ENCODE measurements around the gene RCSD1.
A peak's percentile ranks its signal among the peaks of the same experiment; 100 is the strongest.

Gene RCSD1

DNA sequence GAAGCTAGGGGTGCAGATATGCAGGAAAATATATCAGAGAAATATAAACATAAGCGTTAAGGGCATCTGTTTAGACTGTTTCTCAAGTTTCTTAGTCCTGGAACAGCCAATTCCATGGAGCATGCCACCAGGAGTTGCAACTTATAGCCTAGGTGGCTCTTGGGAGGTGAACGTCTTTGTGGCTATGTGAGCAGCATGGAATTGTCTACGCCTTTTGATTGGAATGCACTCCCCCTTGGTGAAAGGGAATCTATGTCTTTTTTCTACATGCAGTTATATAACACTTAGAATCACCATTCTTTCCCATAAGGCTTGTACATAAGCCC lies 12.4 kb downstream of the RCSD1 start:
- ATAC-seq (ENCODE audit: insufficient read depth, low read depth): no peak
- no peaks in the 10 kb centered on the region for H3K9me3 ChIP-seq (ENCODE audit: insufficient read depth, low read length, severe bottlenecking)
- H3K36me3 ChIP-seq (ENCODE audit: insufficient read depth, low read length): peaks cover 78% of the 10 kb centered on the region
- no peak overlapping the region for H3K4me3 ChIP-seq (ENCODE audit: low read depth in 1 of 2, low read length in 2 of 2)
- H3K9ac ChIP-seq (ENCODE audit: low read depth, low read length): no peak overlapping the region
- H4K20me1 ChIP-seq (ENCODE audit: insufficient read depth, low read length): peaks cover 69% of the 10 kb centered on the region
- TF ChIP-seq, protein P1, sequence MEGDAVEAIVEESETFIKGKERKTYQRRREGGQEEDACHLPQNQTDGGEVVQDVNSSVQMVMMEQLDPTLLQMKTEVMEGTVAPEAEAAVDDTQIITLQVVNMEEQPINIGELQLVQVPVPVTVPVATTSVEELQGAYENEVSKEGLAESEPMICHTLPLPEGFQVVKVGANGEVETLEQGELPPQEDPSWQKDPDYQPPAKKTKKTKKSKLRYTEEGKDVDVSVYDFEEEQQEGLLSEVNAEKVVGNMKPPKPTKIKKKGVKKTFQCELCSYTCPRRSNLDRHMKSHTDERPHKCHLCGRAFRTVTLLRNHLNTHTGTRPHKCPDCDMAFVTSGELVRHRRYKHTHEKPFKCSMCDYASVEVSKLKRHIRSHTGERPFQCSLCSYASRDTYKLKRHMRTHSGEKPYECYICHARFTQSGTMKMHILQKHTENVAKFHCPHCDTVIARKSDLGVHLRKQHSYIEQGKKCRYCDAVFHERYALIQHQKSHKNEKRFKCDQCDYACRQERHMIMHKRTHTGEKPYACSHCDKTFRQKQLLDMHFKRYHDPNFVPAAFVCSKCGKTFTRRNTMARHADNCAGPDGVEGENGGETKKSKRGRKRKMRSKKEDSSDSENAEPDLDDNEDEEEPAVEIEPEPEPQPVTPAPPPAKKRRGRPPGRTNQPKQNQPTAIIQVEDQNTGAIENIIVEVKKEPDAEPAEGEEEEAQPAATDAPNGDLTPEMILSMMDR (IDR thresholded peaks at IDR 0.05; ENCODE audit: borderline replicate concordance, extremely low read depth, low read length, poor library complexity, severe bottlenecking): no peak
- no peak for TF ChIP-seq EZH2 (IDR thresholded peaks at IDR 0.05; ENCODE audit: borderline replicate concordance, low read depth, low read length, severe bottlenecking)
- H3K27me3 ChIP-seq (ENCODE audit: insufficient read depth, low read length, poor library complexity): no peaks in the 10 kb centered on the region
- H3K4me2 ChIP-seq (ENCODE audit: insufficient read depth, low read length): no peak overlapping the region
- no peak overlapping the region for H2AFZ ChIP-seq (ENCODE audit: low read depth, low read length)
- no peak for DNase-seq
- H3K79me2 ChIP-seq (ENCODE audit: insufficient read depth, low read length): peaks cover 98% of the 10 kb centered on the region
- peaks cover 85% of the 10 kb centered on the region for H3K4me1 ChIP-seq (ENCODE audit: insufficient read depth, low read length)
- no peak overlapping the region; the same call in 1 of the 2 replicates for H3K27ac ChIP-seq (ENCODE audit: low read length)

DNA sequence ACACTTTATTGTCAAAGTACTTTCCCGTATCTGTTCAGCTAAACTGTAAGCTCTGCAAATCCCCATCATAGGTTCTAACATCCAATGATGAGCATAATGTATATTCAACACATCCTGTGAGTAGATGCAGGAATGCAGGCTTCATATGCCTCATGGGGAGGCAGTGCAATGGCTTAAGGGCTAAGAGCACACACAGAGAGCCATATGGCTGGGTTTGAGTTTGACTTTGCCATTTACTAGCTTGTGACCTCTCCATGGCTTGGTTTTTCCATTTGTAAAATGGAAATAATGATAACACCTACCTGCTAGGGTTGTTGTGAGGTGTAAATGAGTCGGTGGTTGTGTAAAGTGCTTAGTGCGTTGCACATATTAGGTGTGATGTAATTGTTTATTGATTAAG lies 13.4 kb downstream of the RCSD1 start:
- ATAC-seq (ENCODE audit: insufficient read depth, low read depth) (no peak), DNase-seq (no peak)
- Histone ChIP-seq H2AFZ (ENCODE audit: low read depth, low read length) (no peak overlapping the region), H3K27me3 (ENCODE audit: insufficient read depth, low read length, poor library complexity) (no peaks in the 10 kb centered on the region), H3K4me1 (ENCODE audit: insufficient read depth, low read length) (peaks cover 86% of the 10 kb centered on the region), H3K36me3 (ENCODE audit: insufficient read depth, low read length) (peaks cover 72% of the 10 kb centered on the region), H3K27ac (ENCODE audit: low read length) (peak overlapping the region; percentile 20; the same call in 1 of the 2 replicates), H3K9ac (ENCODE audit: low read depth, low read length) (no peak overlapping the region), H3K4me2 (ENCODE audit: insufficient read depth, low read length) (no peak overlapping the region), H3K4me3 (ENCODE audit: low read depth in 1 of 2, low read length in 2 of 2) (no peak overlapping the region), H4K20me1 (ENCODE audit: insufficient read depth, low read length) (peaks cover 63% of the 10 kb centered on the region), H3K79me2 (ENCODE audit: insufficient read depth, low read length) (peaks cover 98% of the 10 kb centered on the region), H3K9me3 (ENCODE audit: insufficient read depth, low read length, severe bottlenecking) (no peaks in the 10 kb centered on the region)
- no peak for TF ChIP-seq EZH2 (IDR thresholded peaks at IDR 0.05; ENCODE audit: borderline replicate concordance, low read depth, low read length, severe bottlenecking)
- TF ChIP-seq, protein P1 (IDR thresholded peaks at IDR 0.05; ENCODE audit: borderline replicate concordance, extremely low read depth, low read length, poor library complexity, severe bottlenecking): no peak

- TF ChIP-seq, protein P1 (IDR thresholded peaks at IDR 0.05; ENCODE audit: borderline replicate concordance, extremely low read depth, low read length, poor library complexity, severe bottlenecking): no peak
- no peak for TF ChIP-seq EZH2 (IDR thresholded peaks at IDR 0.05; ENCODE audit: borderline replicate concordance, low read depth, low read length, severe bottlenecking)
- no peak overlapping the region for H3K9ac ChIP-seq (ENCODE audit: low read depth, low read length)
- peaks cover 100% of the 10 kb centered on the region for H3K79me2 ChIP-seq (ENCODE audit: insufficient read depth, low read length)
- ATAC-seq (ENCODE audit: insufficient read depth, low read depth): no peak
- no peak for DNase-seq
- H2AFZ ChIP-seq (ENCODE audit: low read depth, low read length): no peak overlapping the region
- H3K4me2 ChIP-seq (ENCODE audit: insufficient read depth, low read length): no peak overlapping the region
- H4K20me1 ChIP-seq (ENCODE audit: insufficient read depth, low read length): peaks cover 72% of the 10 kb centered on the region
- H3K27ac ChIP-seq (ENCODE audit: low read length): peak overlapping the region; percentile 33; the same call in 1 of the 2 replicates
- no peaks in the 10 kb centered on the region for H3K9me3 ChIP-seq (ENCODE audit: insufficient read depth, low read length, severe bottlenecking)
- peaks cover 93% of the 10 kb centered on the region for H3K4me1 ChIP-seq (ENCODE audit: insufficient read depth, low read length)
- no peaks in the 10 kb centered on the region for H3K27me3 ChIP-seq (ENCODE audit: insufficient read depth, low read length, poor library complexity)
- no peak overlapping the region for H3K4me3 ChIP-seq (ENCODE audit: low read depth in 1 of 2, low read length in 2 of 2)
- peaks cover 69% of the 10 kb centered on the region for H3K36me3 ChIP-seq (ENCODE audit: insufficient read depth, low read length)
These were observed 14.5 kb downstream of the RCSD1 start for GRCh38 chr1:167644551-167644950.

GRCh38 chr1:167645140-167645541 lies 15.1 kb downstream of the RCSD1 start:
- Histone ChIP-seq H3K9ac (ENCODE audit: low read depth, low read length) (no peak overlapping the region), H4K20me1 (ENCODE audit: insufficient read depth, low read length) (peaks cover 72% of the 10 kb centered on the region), H3K4me2 (ENCODE audit: insufficient read depth, low read length) (no peak overlapping the region), H3K79me2 (ENCODE audit: insufficient read depth, low read length) (peaks cover 100% of the 10 kb centered on the region), H3K4me3 (ENCODE audit: low read depth in 1 of 2, low read length in 2 of 2) (no peak overlapping the region), H2AFZ (ENCODE audit: low read depth, low read length) (no peak overlapping the region), H3K36me3 (ENCODE audit: insufficient read depth, low read length) (peaks cover 69% of the 10 kb centered on the region), H3K27me3 (ENCODE audit: insufficient read depth, low read length, poor library complexity) (no peaks in the 10 kb centered on the region), H3K27ac (ENCODE audit: low read length) (peak overlapping the region; percentile 41), H3K4me1 (ENCODE audit: insufficient read depth, low read length) (peaks cover 94% of the 10 kb centered on the region), H3K9me3 (ENCODE audit: insufficient read depth, low read length, severe bottlenecking) (no peaks in the 10 kb centered on the region)
- no peak for DNase-seq
- no peak for TF ChIP-seq EZH2 (IDR thresholded peaks at IDR 0.05; ENCODE audit: borderline replicate concordance, low read depth, low read length, severe bottlenecking)
- TF ChIP-seq, protein P1 (IDR thresholded peaks at IDR 0.05; ENCODE audit: borderline replicate concordance, extremely low read depth, low read length, poor library complexity, severe bottlenecking): no peak
- no peak for ATAC-seq (ENCODE audit: insufficient read depth, low read depth)
